ENCODE data around the gene MAPK8IP2. TPM values are rescaled to one million over a fixed set of nuclear protein-coding genes. Genes with fewer than 3 reads are reported as not detected.

Gene MAPK8IP2
- total RNA-seq, 1 donor = 0.36 TPM

- TF ChIP-seq, protein P1, sequence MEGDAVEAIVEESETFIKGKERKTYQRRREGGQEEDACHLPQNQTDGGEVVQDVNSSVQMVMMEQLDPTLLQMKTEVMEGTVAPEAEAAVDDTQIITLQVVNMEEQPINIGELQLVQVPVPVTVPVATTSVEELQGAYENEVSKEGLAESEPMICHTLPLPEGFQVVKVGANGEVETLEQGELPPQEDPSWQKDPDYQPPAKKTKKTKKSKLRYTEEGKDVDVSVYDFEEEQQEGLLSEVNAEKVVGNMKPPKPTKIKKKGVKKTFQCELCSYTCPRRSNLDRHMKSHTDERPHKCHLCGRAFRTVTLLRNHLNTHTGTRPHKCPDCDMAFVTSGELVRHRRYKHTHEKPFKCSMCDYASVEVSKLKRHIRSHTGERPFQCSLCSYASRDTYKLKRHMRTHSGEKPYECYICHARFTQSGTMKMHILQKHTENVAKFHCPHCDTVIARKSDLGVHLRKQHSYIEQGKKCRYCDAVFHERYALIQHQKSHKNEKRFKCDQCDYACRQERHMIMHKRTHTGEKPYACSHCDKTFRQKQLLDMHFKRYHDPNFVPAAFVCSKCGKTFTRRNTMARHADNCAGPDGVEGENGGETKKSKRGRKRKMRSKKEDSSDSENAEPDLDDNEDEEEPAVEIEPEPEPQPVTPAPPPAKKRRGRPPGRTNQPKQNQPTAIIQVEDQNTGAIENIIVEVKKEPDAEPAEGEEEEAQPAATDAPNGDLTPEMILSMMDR (IDR thresholded peaks at IDR 0.05; ENCODE audit: extremely low read depth, low read depth, low read length) = no peak
- peaks cover 13% of the 10 kb centered on the region for H3K79me2 ChIP-seq (ENCODE audit: insufficient read depth, low read length)
- no peak overlapping the region for H2AFZ ChIP-seq (ENCODE audit: low read length)
- H3K36me3 ChIP-seq (ENCODE audit: insufficient read depth, low read length) = peaks cover 7% of the 10 kb centered on the region
- DNase-seq (ENCODE audit: insufficient read length, low spot score, missing footprints) = no peak
- peaks cover 25% of the 10 kb centered on the region for H3K4me1 ChIP-seq (ENCODE audit: insufficient read depth, low read length)
- no peaks in the 10 kb centered on the region for H3K9me3 ChIP-seq (ENCODE audit: low read depth, low read length)
- peak overlapping the region; percentile 55 for H3K4me2 ChIP-seq (ENCODE audit: insufficient read depth, low read length)
- H4K20me1 ChIP-seq (ENCODE audit: insufficient read depth, low read length) = no peaks in the 10 kb centered on the region
- H3K27me3 ChIP-seq (ENCODE audit: insufficient read depth, low read length) = no peaks in the 10 kb centered on the region
- peak overlapping the region; percentile 55 for H3K4me3 ChIP-seq (ENCODE audit: insufficient read depth, low read length)
- no peak overlapping the region for H3K27ac ChIP-seq (ENCODE audit: low read depth, low read length)
Observed at GRCh38 chr22:50578776-50579310, 21.8 kb upstream of the MAPK8IP2 start.

- Histone ChIP-seq H3K4me1 (ENCODE audit: insufficient read depth, low read length) (peaks cover 25% of the 10 kb centered on the region), H3K9me3 (ENCODE audit: low read depth, low read length) (no peaks in the 10 kb centered on the region), H4K20me1 (ENCODE audit: insufficient read depth, low read length) (no peaks in the 10 kb centered on the region), H3K36me3 (ENCODE audit: insufficient read depth, low read length) (peaks cover 7% of the 10 kb centered on the region), H2AFZ (ENCODE audit: low read length) (no peak overlapping the region), H3K27me3 (ENCODE audit: insufficient read depth, low read length) (no peaks in the 10 kb centered on the region), H3K27ac (ENCODE audit: low read depth, low read length) (no peak overlapping the region), H3K79me2 (ENCODE audit: insufficient read depth, low read length) (peaks cover 13% of the 10 kb centered on the region), H3K4me3 (ENCODE audit: insufficient read depth, low read length) (no peak overlapping the region), H3K4me2 (ENCODE audit: insufficient read depth, low read length) (no peak overlapping the region)
- DNase-seq (ENCODE audit: insufficient read length, low spot score, missing footprints) = peak; percentile 73
- TF ChIP-seq, protein P1 (IDR thresholded peaks at IDR 0.05; ENCODE audit: extremely low read depth, low read depth, low read length) = no peak
Observed at GRCh38 chr22:50579752-50580151, 20.8 kb upstream of the MAPK8IP2 start.

DNA sequence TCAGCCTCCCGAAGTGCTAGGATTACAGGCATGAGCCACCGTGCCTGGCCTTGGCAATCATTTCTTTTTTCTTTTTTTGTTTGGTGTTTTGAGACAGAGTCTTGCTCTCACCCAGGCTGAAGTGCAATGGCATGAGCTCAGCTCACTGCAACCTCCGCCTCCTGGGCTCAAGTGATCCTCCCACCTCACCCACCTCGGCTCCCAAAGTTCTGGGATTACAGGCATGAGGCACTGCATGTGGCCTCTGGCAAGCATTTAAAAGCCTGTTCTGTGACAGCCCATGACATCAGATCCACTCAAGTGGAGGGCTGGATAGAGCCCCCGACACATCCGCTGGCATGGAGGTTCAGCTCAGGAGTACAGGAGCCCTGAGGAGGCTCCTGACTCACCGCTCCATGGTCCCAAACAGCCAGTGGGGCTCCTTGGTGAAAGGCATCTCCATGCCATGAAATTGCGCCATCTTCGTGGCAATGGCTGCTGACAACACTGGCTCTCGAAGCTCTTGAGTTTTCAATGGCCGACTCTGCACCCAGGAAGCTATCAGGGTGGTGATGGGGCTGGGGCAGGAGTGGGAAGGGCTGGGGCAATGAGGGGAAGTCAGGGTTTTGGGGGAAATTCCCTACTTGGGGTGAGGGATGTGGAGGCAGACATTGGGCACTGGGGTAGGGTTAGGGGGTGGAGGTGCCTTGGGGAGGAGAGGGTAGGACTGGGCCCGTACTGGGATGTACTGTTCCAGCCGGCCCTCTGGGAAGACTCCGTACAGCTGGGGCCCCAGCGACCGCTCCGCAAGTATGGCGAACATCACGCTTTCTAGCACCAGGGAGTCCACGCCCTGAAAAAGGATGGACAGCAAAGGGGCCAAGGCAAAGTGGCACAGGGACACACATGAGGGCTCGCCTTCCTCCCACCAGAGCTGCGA is 19.3 kb upstream of the MAPK8IP2 start:
- no peaks in the 10 kb centered on the region for H4K20me1 ChIP-seq (ENCODE audit: insufficient read depth, low read length)
- H3K4me2 ChIP-seq (ENCODE audit: insufficient read depth, low read length) = peak overlapping the region; percentile 92
- peak; percentile 14 for DNase-seq (ENCODE audit: insufficient read length, low spot score, missing footprints)
- peaks cover 13% of the 10 kb centered on the region for H3K79me2 ChIP-seq (ENCODE audit: insufficient read depth, low read length)
- peaks cover 25% of the 10 kb centered on the region for H3K4me1 ChIP-seq (ENCODE audit: insufficient read depth, low read length)
- H3K36me3 ChIP-seq (ENCODE audit: insufficient read depth, low read length) = peaks cover 7% of the 10 kb centered on the region
- H3K4me3 ChIP-seq (ENCODE audit: insufficient read depth, low read length) = peak overlapping the region; percentile 94
- TF ChIP-seq, protein P1 (IDR thresholded peaks at IDR 0.05; ENCODE audit: extremely low read depth, low read depth, low read length) = no peak
- H3K27me3 ChIP-seq (ENCODE audit: insufficient read depth, low read length) = no peaks in the 10 kb centered on the region
- no peak overlapping the region for H2AFZ ChIP-seq (ENCODE audit: low read length)
- peak overlapping the region; percentile 90 for H3K27ac ChIP-seq (ENCODE audit: low read depth, low read length)
- no peaks in the 10 kb centered on the region for H3K9me3 ChIP-seq (ENCODE audit: low read depth, low read length)

- peak overlapping the region; percentile 94 for H3K4me3 ChIP-seq (ENCODE audit: insufficient read depth, low read length)
- H4K20me1 ChIP-seq (ENCODE audit: insufficient read depth, low read length) = no peaks in the 10 kb centered on the region
- peak; percentile 81 for DNase-seq (ENCODE audit: insufficient read length, low spot score, missing footprints)
- TF ChIP-seq, protein P1 (IDR thresholded peaks at IDR 0.05; ENCODE audit: extremely low read depth, low read depth, low read length) = no peak
- peaks cover 13% of the 10 kb centered on the region for H3K79me2 ChIP-seq (ENCODE audit: insufficient read depth, low read length)
- H3K36me3 ChIP-seq (ENCODE audit: insufficient read depth, low read length) = peaks cover 7% of the 10 kb centered on the region
- H3K4me1 ChIP-seq (ENCODE audit: insufficient read depth, low read length) = peaks cover 25% of the 10 kb centered on the region
- H2AFZ ChIP-seq (ENCODE audit: low read length) = peak overlapping the region; percentile 95
- H3K4me2 ChIP-seq (ENCODE audit: insufficient read depth, low read length) = peak overlapping the region; percentile 92
- no peaks in the 10 kb centered on the region for H3K27me3 ChIP-seq (ENCODE audit: insufficient read depth, low read length)
- no peaks in the 10 kb centered on the region for H3K9me3 ChIP-seq (ENCODE audit: low read depth, low read length)
- peak overlapping the region; percentile 90 for H3K27ac ChIP-seq (ENCODE audit: low read depth, low read length)
Observed at GRCh38 chr22:50581950-50582492, 18.6 kb upstream of the MAPK8IP2 start.
